Measurements from ENCODE around the gene CNTN1.
"Not testable (repeated sequence)": the region's sequence is repeated elsewhere in the genome, so short reads cannot be mapped to it uniquely, and the experiment has no call there.

The CNTN1 gene

GRCh38 chr12:41053046-41053445 lies 360.8 kb downstream of the CNTN1 start:
- DNase-seq: peak; percentile 66

GRCh38 chr12:41055875-41056577 lies 363.8 kb downstream of the CNTN1 start:
- DNase-seq: peak; percentile 74

DNA sequence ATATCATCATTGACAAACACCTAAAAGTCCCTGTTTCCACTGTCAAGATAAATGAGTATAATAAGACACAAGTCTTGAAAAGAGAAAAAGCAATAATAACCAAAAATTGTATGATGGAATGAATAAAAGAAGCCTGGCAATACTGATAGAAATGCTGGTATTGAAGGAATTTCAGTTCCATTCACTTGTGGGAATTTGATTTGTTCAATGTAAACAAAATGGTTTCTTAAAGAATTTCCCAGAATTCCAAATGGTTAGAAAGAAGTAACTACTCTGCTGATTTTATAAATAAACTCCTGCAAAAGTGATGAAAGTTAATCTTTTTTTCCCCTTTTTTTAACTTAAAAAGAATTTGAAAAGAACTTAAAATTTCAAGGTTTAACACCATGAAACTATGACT lies 366.0 kb downstream of the CNTN1 start:
- peak; percentile 69 for DNase-seq

GRCh38 chr12:41061192-41061591 lies 369.0 kb downstream of the CNTN1 start:
- DNase-seq: no peak

DNA sequence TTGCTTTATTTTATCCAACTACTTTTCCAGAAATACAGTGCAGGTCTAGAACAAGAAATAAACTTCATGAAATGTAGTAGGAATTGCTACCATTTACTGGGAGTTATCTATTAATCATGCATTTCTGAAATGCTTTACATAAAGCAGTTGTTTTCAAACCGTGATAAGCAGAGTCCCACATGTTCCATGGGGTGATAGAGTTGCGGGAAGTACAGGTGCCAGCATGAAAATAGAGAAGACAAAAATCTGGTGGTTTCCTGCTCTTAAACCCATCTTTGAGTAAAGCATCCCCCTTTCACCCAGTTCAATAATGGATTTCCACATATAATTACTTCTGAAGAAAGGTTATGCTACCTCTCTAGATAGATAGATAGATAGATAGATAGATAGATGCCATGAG lies 372.2 kb downstream of the CNTN1 start:
- DNase-seq: no peak

GRCh38 chr12:41067941-41068645 lies 375.9 kb downstream of the CNTN1 start:
- DNase-seq: no peak

GRCh38 chr12:41073633-41074472 lies 381.6 kb downstream of the CNTN1 start:
- DNase-seq: no peak

GRCh38 chr12:41074473-41074769 lies 382.2 kb downstream of the CNTN1 start:
- no peak for DNase-seq

DNA sequence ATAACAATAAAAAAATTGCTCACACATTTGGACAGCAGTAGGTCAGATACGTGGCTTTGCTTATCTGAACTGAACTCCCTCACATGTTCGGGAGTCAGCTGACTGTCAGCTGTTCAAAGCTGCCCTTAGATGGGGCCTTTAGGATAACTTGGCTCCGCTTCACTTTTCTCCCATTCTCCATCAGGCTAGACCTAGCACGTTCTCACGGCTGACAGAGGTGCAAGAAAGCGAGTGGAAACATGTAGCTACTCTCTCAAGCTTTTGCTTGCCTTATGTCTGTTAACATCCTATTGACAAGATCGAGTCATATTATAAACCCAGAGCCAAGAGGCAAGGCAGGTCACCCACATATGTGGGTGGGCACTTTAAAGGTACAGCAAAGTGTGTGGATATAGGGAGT lies 383.9 kb downstream of the CNTN1 start:
- no peak for DNase-seq

DNA sequence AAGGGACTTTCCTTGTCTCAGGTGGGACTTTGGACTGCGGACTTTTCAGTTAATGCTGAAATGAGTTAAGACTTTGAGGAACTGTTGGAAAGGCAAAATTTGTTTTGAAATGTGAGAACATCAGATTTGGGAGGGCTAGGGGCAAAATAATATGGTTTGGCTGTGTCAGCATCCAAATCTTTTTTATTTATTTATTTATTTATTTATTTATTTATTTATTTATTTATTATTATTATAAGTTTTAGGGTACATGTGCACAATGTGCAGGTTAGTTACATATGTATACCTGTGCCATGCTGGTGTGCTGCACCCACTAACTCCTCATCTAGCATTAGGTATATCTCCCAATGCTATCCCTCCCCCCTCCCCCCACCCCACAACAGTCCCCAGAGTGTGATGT lies 389.0 kb downstream of the CNTN1 start:
- DNase-seq: not testable (repeated sequence)

- no peak for DNase-seq
Observed at GRCh38 chr12:41089438-41089837, 397.2 kb downstream of the CNTN1 start.

- no peak for DNase-seq
Observed at GRCh38 chr12:41092115-41092514, 399.9 kb downstream of the CNTN1 start.

DNA sequence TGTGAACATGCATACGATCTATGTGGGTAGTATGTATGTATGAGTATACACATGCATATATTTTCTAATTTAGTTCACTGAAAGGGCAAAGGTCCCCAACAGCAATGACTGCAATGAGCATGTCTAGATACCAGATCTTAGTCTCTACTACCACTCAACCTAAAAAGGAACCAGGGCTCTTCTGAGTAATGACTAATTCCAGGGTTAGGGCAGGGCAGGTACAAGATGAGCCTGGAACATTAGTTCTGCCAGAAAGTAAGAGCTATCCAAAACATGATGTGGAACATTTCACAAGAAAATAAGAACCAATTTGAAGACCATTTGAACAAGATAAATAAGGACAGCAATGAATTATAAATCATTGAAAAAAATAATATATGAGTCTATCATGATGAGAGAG lies 404.6 kb downstream of the CNTN1 start:
- no peak for DNase-seq

DNA sequence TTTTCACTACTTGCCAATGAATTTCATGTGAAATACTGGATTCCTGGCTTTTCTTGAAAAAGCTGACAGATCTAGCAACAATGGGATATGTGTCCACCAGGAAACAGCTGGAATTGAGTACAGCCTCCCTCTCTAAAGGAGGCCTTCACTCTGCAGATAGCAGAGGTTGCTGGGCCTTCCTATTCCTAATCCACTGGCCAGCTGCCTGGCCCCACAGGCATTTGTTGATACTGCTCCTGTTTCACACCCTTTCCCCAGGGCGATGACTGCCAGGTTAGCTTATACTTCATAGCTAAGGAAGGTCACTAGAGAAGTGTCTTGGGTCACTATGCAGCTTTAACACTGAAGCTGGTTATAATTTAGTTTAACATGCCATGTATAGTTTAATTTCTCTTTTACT lies 408.3 kb downstream of the CNTN1 start:
- DNase-seq: no peak

GRCh38 chr12:41101806-41102205 lies 409.6 kb downstream of the CNTN1 start:
- DNase-seq: no peak

- no peak for DNase-seq
Observed at GRCh38 chr12:41103614-41104013, 411.4 kb downstream of the CNTN1 start.

DNA sequence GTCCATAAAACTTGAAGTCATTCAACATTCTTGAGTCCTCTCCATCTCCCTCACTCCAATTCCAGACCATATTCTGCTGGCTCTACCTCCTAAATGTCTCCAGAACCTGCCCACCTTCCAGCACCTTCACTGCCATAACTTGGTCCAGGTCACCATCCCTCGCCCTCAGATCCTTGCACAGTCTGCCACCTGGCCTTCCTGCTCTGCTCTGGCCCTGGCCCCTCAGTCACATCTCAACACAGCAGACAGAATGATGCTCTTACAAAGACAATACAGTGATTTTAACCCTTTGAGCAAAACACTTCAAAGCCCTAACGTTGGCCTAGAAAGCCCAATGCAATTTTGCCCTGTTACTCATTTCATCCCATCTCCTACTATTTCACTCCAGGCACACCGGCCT lies 414.1 kb downstream of the CNTN1 start:
- no peak for DNase-seq

- DNase-seq: no peak
Observed at GRCh38 chr12:41108032-41108431, 415.8 kb downstream of the CNTN1 start.

DNA sequence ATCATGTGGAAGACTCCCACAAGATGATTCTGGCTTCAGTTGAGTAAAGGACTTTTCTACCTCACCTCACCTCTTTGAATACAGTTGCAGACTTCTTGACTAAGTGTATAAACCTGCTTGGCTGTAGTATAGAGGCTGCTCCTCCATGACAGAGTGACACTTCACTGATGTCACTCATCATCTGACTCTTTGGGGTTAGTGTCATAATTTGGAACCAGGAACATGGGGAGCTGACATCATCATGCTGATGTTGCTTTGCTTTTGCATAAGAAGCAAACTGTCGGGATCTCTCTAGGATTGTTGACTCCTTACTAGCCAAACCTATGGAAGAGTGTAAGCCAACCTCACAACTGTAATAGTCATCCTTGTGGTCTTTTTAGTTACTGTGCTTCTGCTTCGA lies 420.7 kb downstream of the CNTN1 start:
- no peak for DNase-seq

DNA sequence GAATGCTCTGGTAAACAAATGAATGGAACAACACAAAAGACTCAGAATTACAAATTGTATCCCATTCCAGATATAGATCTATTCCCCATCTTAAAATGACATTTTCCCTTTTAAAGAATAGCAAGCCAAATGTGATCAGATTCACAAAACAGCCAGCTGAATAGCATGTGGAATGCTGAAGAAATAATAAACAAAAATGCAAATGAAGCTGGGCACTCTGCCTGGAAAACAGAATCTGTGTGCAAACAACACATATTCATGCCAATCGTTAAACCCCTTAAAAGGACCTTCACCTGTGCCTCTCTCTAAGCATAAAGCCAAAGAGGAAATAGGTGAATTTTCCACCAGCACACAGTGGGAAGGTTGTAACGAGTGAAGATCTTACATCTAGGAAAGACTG lies 428.0 kb downstream of the CNTN1 start:
- DNase-seq: no peak

GRCh38 chr12:41121374-41121773 lies 429.1 kb downstream of the CNTN1 start:
- DNase-seq: no peak

Data from fibroblast of skin of back (primary cell).